D721Med (cell line): ENCODE results near the gene TRMT13.
"Not testable (repeated sequence)": the region's sequence is repeated elsewhere in the genome, so short reads cannot be mapped to it uniquely, and the experiment has no call there.

Experiments used
- DNase-seq: peaks from one replicate; pipeline ENCODE4 v3.0.0; 2011; ENCODE audit warnings: low spot score; ENCODE audit not compliant: insufficient read length
- FAIRE-seq: peaks from 2 replicates; lab custom pipeline; 2011; peaks lifted over from hg19 to GRCh38; lab: Jason Lieb, UNC
- CTCF ChIP-seq: IDR thresholded peaks from 2 replicates; pipeline ENCODE4 v1.5.1; 2012; ENCODE audit warnings: mild to moderate bottlenecking, control low read depth; ENCODE audit not compliant: insufficient read depth; ENCODE audit errors: missing control alignments

Gene TRMT13

GRCh38 chr1:100183370-100183769, 50.4 kb downstream of the TRMT13 start:
- DNase-seq = no peak
- no peak for FAIRE-seq
- TF ChIP-seq CTCF = no peak

GRCh38 chr1:100184536-100184935, 51.6 kb downstream of the TRMT13 start:
- no peak for DNase-seq
- no peak for FAIRE-seq
- TF ChIP-seq CTCF = no peak

- DNase-seq (no peak), FAIRE-seq (no peak)
- no peak for TF ChIP-seq CTCF
Observed at GRCh38 chr1:100187912-100188311, 54.9 kb downstream of the TRMT13 start.

GRCh38 chr1:100188617-100189016, 55.7 kb downstream of the TRMT13 start:
- DNase-seq (no peak), FAIRE-seq (no peak)
- no peak for TF ChIP-seq CTCF

GRCh38 chr1:100198596-100198995, 65.6 kb downstream of the TRMT13 start:
- TF ChIP-seq CTCF = no peak
- DNase-seq (no peak), FAIRE-seq (no peak)

GRCh38 chr1:100200060-100200459, 67.1 kb downstream of the TRMT13 start:
- FAIRE-seq, DNase-seq: not testable (repeated sequence)
